ENCODE results near the gene METTL3. TPM values are rescaled to one million over a fixed set of nuclear protein-coding genes. Genes with fewer than 3 reads are reported as not detected.
A peak's percentile ranks its signal among the peaks of the same experiment; 100 is the strongest.

The METTL3 gene
- polyA plus RNA-seq, 3 donors, result 9.5 to 116 (median 10.8) TPM

DNA sequence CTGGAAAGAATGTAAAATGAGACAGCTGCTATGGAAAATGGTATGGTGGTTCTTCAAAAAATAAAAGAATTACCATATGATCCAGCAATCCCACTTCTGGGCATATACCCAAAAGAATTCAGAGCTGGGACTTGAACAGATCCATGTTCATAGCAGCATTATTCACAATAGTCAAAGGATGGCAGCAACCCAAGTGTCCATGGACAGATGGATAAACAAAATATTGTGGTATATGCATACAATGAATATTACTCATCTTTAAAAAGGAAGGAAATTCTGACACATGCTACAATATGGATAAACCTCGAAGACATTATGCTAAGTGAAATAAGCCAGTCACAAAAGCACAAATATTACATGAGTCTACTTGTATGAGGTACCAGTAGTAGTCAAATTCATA is 43.5 kb downstream of the METTL3 start:
- Mint-ChIP-seq H3K4me1 (no peaks in the 10 kb centered on the region), H3K27me3 (ENCODE audit: low read depth in 3 of 3) (no peaks in the 10 kb centered on the region), H3K9me3 (peaks cover 0 to 1% (median 0%) of the 10 kb centered on the region in 7 donors), H3K36me3 (peaks cover 54 to 74% of the 10 kb centered on the region in 2 donors), H3K27ac (peak overlapping the region in 1 of 7 donors; percentile 77), H3K4me3 (no peak overlapping the region)
- H3K27ac ChIP-seq (ENCODE audit: low read depth in 1 of 2, low read length in 2 of 2), result no peak overlapping the region
- no peak for DNase-seq
- peaks cover 44 to 82% of the 10 kb centered on the region in 2 donors for H3K36me3 ChIP-seq (replicated peaks in 1 of 2; ENCODE audit: control insufficient read depth in 1 of 2, insufficient read depth in 2 of 2, low read length in 2 of 2)
- H3K79me2 ChIP-seq (ENCODE audit: insufficient read depth, low read length), result no peaks in the 10 kb centered on the region
- H3K9ac ChIP-seq (ENCODE audit: insufficient read depth, low read length, poor library complexity, severe bottlenecking), result no peak overlapping the region
- TF ChIP-seq, protein P1, sequence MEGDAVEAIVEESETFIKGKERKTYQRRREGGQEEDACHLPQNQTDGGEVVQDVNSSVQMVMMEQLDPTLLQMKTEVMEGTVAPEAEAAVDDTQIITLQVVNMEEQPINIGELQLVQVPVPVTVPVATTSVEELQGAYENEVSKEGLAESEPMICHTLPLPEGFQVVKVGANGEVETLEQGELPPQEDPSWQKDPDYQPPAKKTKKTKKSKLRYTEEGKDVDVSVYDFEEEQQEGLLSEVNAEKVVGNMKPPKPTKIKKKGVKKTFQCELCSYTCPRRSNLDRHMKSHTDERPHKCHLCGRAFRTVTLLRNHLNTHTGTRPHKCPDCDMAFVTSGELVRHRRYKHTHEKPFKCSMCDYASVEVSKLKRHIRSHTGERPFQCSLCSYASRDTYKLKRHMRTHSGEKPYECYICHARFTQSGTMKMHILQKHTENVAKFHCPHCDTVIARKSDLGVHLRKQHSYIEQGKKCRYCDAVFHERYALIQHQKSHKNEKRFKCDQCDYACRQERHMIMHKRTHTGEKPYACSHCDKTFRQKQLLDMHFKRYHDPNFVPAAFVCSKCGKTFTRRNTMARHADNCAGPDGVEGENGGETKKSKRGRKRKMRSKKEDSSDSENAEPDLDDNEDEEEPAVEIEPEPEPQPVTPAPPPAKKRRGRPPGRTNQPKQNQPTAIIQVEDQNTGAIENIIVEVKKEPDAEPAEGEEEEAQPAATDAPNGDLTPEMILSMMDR (IDR thresholded peaks at IDR 0.05), result no peak
- H3K4me1 ChIP-seq (ENCODE audit: control insufficient read depth in 1 of 2, insufficient read depth in 2 of 2, low read length in 2 of 2), result no peaks in the 10 kb centered on the region
- no peak overlapping the region for H2AFZ ChIP-seq (ENCODE audit: insufficient read depth, low read depth, low read length, poor library complexity, severe bottlenecking)
- H3K4me3 ChIP-seq (replicated peaks in 1 of 3; ENCODE audit: low read depth in 2 of 3, low read length in 3 of 3), result no peak overlapping the region
- intact Hi-C loops (cut with micrococcal nuclease), result no loop called here
- WGBS (ENCODE audit: insufficient coverage), result no CpG with 5 or more reads among the region's 1 CpG
- H3K9me3 ChIP-seq (replicated peaks in 1 of 2; ENCODE audit: control insufficient read depth in 1 of 2, insufficient read depth in 1 of 2, low read length in 2 of 2), result no peaks in the 10 kb centered on the region
- H3K4me2 ChIP-seq (replicated peaks; ENCODE audit: extremely low read depth, low read length, poor library complexity, severe bottlenecking), result no peak overlapping the region
- no peaks in the 10 kb centered on the region for H3K27me3 ChIP-seq (ENCODE audit: control insufficient read depth in 2 of 2, insufficient read depth in 2 of 2, low read length in 2 of 2)
- no peaks in the 10 kb centered on the region for H4K20me1 ChIP-seq (ENCODE audit: insufficient read depth, low read length)

DNA sequence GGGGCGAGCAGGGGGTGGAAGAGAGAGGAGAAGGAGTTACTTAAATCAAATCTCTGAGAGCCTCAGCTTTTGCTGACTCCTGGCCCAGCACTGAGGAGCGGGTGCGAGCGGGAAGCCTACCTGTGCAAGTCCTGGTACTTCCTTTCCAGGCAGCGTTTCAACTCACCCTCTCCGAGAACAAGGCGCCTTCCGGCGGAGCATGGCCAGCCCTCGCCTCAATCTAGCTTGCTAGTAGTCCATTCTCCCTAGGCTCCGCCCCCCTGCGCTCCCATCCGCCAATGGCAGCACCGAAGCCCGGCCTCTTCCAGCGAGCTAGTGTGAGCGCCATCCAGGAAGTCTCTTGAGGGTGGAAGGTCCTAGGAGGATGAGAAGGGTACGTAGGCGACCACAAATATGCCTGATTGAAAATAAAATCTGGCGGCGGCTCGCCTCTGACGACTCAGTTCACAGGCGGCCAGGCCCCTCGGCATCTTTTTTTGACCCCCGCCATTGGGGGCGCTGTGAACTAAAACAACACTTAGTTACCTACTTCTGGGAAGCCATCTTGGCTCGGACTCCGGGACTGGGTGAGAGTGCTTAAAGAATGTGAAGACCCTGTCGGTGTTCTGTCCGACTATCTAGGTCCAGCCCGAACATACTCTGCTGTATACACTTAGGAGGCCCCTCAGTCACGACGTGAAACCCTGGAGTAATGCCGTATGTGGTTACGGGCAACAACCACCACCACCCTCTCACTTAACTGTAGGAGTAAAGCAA is 55.0 kb downstream of the METTL3 start, which contains the start of gene CHD8:
CHD8 (minus strand) TSS at position 212 of the 756 bp plus-strand sequence. CDS start 24,480 bp downstream, outside the sequence.
- peak within 1 kb of the TSS; percentile 75 to 99 (median 95) for H3K4me3 ChIP-seq (replicated peaks in 1 of 3; ENCODE audit: low read depth in 2 of 3, low read length in 3 of 3)
- H3K4me1 Mint-ChIP-seq, result peaks cover 25% of the 10 kb centered on the region
- H3K4me2 ChIP-seq (replicated peaks; ENCODE audit: extremely low read depth, low read length, poor library complexity, severe bottlenecking), result peak within 1 kb of the TSS; percentile 94
- under 1% methylated on average over 20 of the region's 36 CpGs for WGBS (ENCODE audit: insufficient coverage)
- H3K9ac ChIP-seq (ENCODE audit: insufficient read depth, low read length, poor library complexity, severe bottlenecking), result peak within 1 kb of the TSS; percentile 91
- peak within 1 kb of the TSS; percentile 93 to 98 for H3K27ac ChIP-seq (ENCODE audit: low read depth in 1 of 2, low read length in 2 of 2)
- H3K9me3 ChIP-seq (replicated peaks in 1 of 2; ENCODE audit: control insufficient read depth in 1 of 2, insufficient read depth in 1 of 2, low read length in 2 of 2), result no peaks in the 10 kb centered on the region
- H3K27me3 Mint-ChIP-seq (ENCODE audit: low read depth in 3 of 3), result peaks cover 0 to 1% (median 0%) of the 10 kb centered on the region in 3 donors
- H3K4me1 ChIP-seq (ENCODE audit: control insufficient read depth in 1 of 2, insufficient read depth in 2 of 2, low read length in 2 of 2), result peaks cover 15 to 24% of the 10 kb centered on the region in 2 donors
- H3K36me3 ChIP-seq (replicated peaks in 1 of 2; ENCODE audit: control insufficient read depth in 1 of 2, insufficient read depth in 2 of 2, low read length in 2 of 2), result peaks cover 13 to 23% of the 10 kb centered on the region in 2 donors
- TF ChIP-seq, protein P1 (IDR thresholded peaks at IDR 0.05), result peak; percentile 66
- intact Hi-C loops (cut with micrococcal nuclease), result loop anchor here (1.0 to 5.0 kb wide), 4 partner anchors 19 to 56 kb away; partner anchors contain the start of genes METTL3 (in 1 of the 2) and TOX4 (in 1 of the 2)
- H3K27me3 ChIP-seq (ENCODE audit: control insufficient read depth in 2 of 2, insufficient read depth in 2 of 2, low read length in 2 of 2), result no peaks in the 10 kb centered on the region
- H3K79me2 ChIP-seq (ENCODE audit: insufficient read depth, low read length), result peaks cover 49% of the 10 kb centered on the region
- peak within 1 kb of the TSS; percentile 97 to 99 (median 98) for H3K27ac Mint-ChIP-seq
- peaks cover 23 to 30% of the 10 kb centered on the region in 2 donors for H3K36me3 Mint-ChIP-seq
- DNase-seq, result peak; percentile 99 to 100 (median 99)
- H3K4me3 Mint-ChIP-seq, result peak within 1 kb of the TSS; percentile 93 to 98
- H2AFZ ChIP-seq (ENCODE audit: insufficient read depth, low read depth, low read length, poor library complexity, severe bottlenecking), result peak within 1 kb of the TSS; percentile 98
- H3K9me3 Mint-ChIP-seq, result no peaks in the 10 kb centered on the region
- peaks cover 7% of the 10 kb centered on the region for H4K20me1 ChIP-seq (ENCODE audit: insufficient read depth, low read length)
